Neural cell (in vitro differentiated cells): ENCODE measurements around the gene PKHD1. TPM values are rescaled to one million over a fixed set of nuclear protein-coding genes. Genes with fewer than 3 reads are reported as not detected.

Experiments used
- H2AFZ ChIP-seq: fragments of 200-600, 300-800 bp; sonication (generic), shearing (Covaris generic); 2 replicates; pipeline ENCODE4 v1.6.0; 2014; ENCODE audit warnings: low read depth, mild to moderate bottlenecking, antibody characterized with exemption, low read length, moderate library complexity
- H3F3A ChIP-seq: fragments of 200-600 bp; shearing (Covaris generic); 2 replicates; pipeline ENCODE4 v1.6.1; 2016; ENCODE audit warnings: mild to moderate bottlenecking, moderate library complexity, mixed read lengths, antibody characterized with exemption, low read length; ENCODE audit not compliant: insufficient read depth, poor library complexity, severe bottlenecking
- H3K27ac ChIP-seq: fragments of 200-600, 300-800 bp; sonication (generic), shearing (Covaris generic); 2 replicates; pipeline ENCODE4 v1.5.1; 2014; ENCODE audit warnings: mild to moderate bottlenecking, low read length, moderate library complexity
- H3K27me3 ChIP-seq: fragments of 300-800, 200-600 bp; sonication (generic), shearing (Covaris generic); 2 replicates; pipeline ENCODE4 v1.6.0; 2014; ENCODE audit warnings: mild to moderate bottlenecking, low read depth, low read length, moderate library complexity; ENCODE audit not compliant: insufficient read depth
- H3K36me3 ChIP-seq: fragments of 300-800, 200-600 bp; sonication (generic), shearing (Covaris generic); 2 replicates; pipeline ENCODE4 v1.5.1; 2014; ENCODE audit warnings: mild to moderate bottlenecking, antibody characterized with exemption, low read length, moderate library complexity; ENCODE audit not compliant: insufficient read depth
- H3K4me2 ChIP-seq: fragments of 300-800, 200-600 bp; sonication (generic), shearing (Covaris generic); 2 replicates; pipeline ENCODE4 v1.6.0; 2014; ENCODE audit warnings: mild to moderate bottlenecking, low read length
- H3K4me3 ChIP-seq: fragments of 300-800, 200-600 bp; sonication (generic), shearing (Covaris generic); 2 replicates; pipeline ENCODE4 v1.5.1; 2014; ENCODE audit warnings: mild to moderate bottlenecking, low read length, moderate library complexity
- H3K79me2 ChIP-seq: fragments of 200-600 bp; shearing (Covaris generic); replicated peaks from 2 replicates; pipeline ENCODE4 v1.6.0; 2014; ENCODE audit warnings: mild to moderate bottlenecking, low read length, moderate library complexity; ENCODE audit not compliant: insufficient read depth
- H3K9ac ChIP-seq: fragments of 300-800, 200-600 bp; sonication (generic), shearing (Covaris generic); 2 replicates; pipeline ENCODE4 v1.6.1; 2016; ENCODE audit warnings: mild to moderate bottlenecking, low read length, mixed read lengths
- H3K9me2 ChIP-seq: fragments of 200-600 bp; shearing (Covaris generic); 2 replicates; pipeline ENCODE4 v1.6.1; 2016; ENCODE audit warnings: mild to moderate bottlenecking, low read length, mixed read lengths; ENCODE audit not compliant: insufficient read depth
- H3K9me3 ChIP-seq: fragments of 200-600, 300-800 bp; sonication (generic), shearing (Covaris generic); 2 replicates; pipeline ENCODE4 v1.6.1; 2016; ENCODE audit warnings: mild to moderate bottlenecking, mixed run types, low read length, moderate library complexity, mixed read lengths
- H4K20me1 ChIP-seq: fragments of 200-600 bp; shearing (Covaris generic); 2 replicates; pipeline ENCODE4 v1.6.1; 2016; ENCODE audit warnings: mild to moderate bottlenecking, mixed run types; ENCODE audit not compliant: insufficient read depth
- CTCF ChIP-seq: fragments of 450-650 bp; IDR thresholded peaks from 2 replicates; pipeline ENCODE4 v1.5.1; 2014; ENCODE audit warnings: antibody characterized with exemption, mild to moderate bottlenecking, moderate library complexity; ENCODE audit not compliant: poor library complexity, severe bottlenecking
- EP300 ChIP-seq: fragments of 450-650 bp; conservative IDR thresholded peaks from 2 replicates; pipeline ENCODE4 v1.6.1; 2014; ENCODE audit warnings: antibody characterized with exemption, mild to moderate bottlenecking, moderate library complexity; ENCODE audit not compliant: poor library complexity, severe bottlenecking
- EZH2 ChIP-seq: fragments of 200-600, 300-800 bp; shearing (Covaris generic), sonication (generic); IDR thresholded peaks from 2 replicates; pipeline ENCODE4 v1.6.1; 2014; ENCODE audit warnings: antibody characterized with exemption, low read length, borderline replicate concordance, mild to moderate bottlenecking; ENCODE audit not compliant: insufficient read depth, poor library complexity, severe bottlenecking
- MXI1 ChIP-seq: fragments of 450-650 bp; conservative IDR thresholded peaks from 2 replicates; pipeline ENCODE4 v1.6.1; 2014; ENCODE audit warnings: antibody characterized with exemption, mild to moderate bottlenecking; ENCODE audit not compliant: poor library complexity, severe bottlenecking
- POLR2AphosphoS5 ChIP-seq: IDR thresholded peaks from 2 replicates; pipeline ENCODE4 v1.6.1; 2012
- RAD21 ChIP-seq: fragments of 450-650 bp; conservative IDR thresholded peaks from 2 replicates; pipeline ENCODE4 v1.6.1; 2014; ENCODE audit warnings: antibody characterized with exemption, mild to moderate bottlenecking, moderate library complexity
- REST ChIP-seq: IDR thresholded peaks from 2 replicates; pipeline ENCODE4 v1.6.1; 2012; ENCODE audit warnings: borderline replicate concordance
- SMC3 ChIP-seq: fragments of 450-650 bp; conservative IDR thresholded peaks from 2 replicates; pipeline ENCODE4 v1.6.1; 2014; ENCODE audit warnings: antibody characterized with exemption, mild to moderate bottlenecking, moderate library complexity; ENCODE audit not compliant: poor library complexity
- TAF1 ChIP-seq: IDR thresholded peaks from 2 replicates; pipeline ENCODE4 v1.6.1; 2012; ENCODE audit warnings: low read depth
- polyA plus RNA-seq: library from polyadenylated mRNA; depleted of rRNA; stranded (reverse); fragments of >200 nt; gene quantifications from 2 replicates; pipeline ENCODE4 v1.2.3, GENCODE V29; 2014

PKHD1 gene
- polyA plus RNA-seq, 1 donor from 2014 or later: not detected

- Histone ChIP-seq H3K9ac (no peak overlapping the region), H3K27me3 (no peaks in the 10 kb centered on the region), H3K36me3 (no peaks in the 10 kb centered on the region), H2AFZ (no peak overlapping the region), H3K4me3 (no peak overlapping the region), H3K4me2 (no peak overlapping the region), H3F3A (no peaks in the 10 kb centered on the region), H4K20me1 (no peaks in the 10 kb centered on the region), H3K79me2 (no peaks in the 10 kb centered on the region), H3K9me3 (no peaks in the 10 kb centered on the region), H3K9me2 (no peaks in the 10 kb centered on the region), H3K27ac (no peak overlapping the region)
- TF ChIP-seq POLR2AphosphoS5 (no peak), EP300 (no peak), RAD21 (no peak), REST (no peak), EZH2 (no peak), CTCF (no peak), MXI1 (no peak), TAF1 (no peak), SMC3 (no peak)
These were observed 38.2 kb upstream of the PKHD1 start for GRCh38 chr6:52125572-52125971.

- no peaks in the 10 kb centered on the region for H3K79me2 ChIP-seq
- H3K9me2 ChIP-seq: no peaks in the 10 kb centered on the region
- H3K27ac ChIP-seq: no peak overlapping the region
- H4K20me1 ChIP-seq: no peaks in the 10 kb centered on the region
- H3K9me3 ChIP-seq: no peaks in the 10 kb centered on the region
- TF ChIP-seq POLR2AphosphoS5 (no peak), REST (no peak), TAF1 (no peak), CTCF (no peak), RAD21 (no peak), MXI1 (no peak), SMC3 (no peak), EP300 (no peak), EZH2 (no peak)
- H3K27me3 ChIP-seq: no peaks in the 10 kb centered on the region
- no peaks in the 10 kb centered on the region for H3K36me3 ChIP-seq
- H3F3A ChIP-seq: no peaks in the 10 kb centered on the region
- H2AFZ ChIP-seq: no peak overlapping the region
- H3K4me2 ChIP-seq: no peak overlapping the region
- no peak overlapping the region for H3K4me3 ChIP-seq
- no peak overlapping the region for H3K9ac ChIP-seq
These were observed 37.7 kb upstream of the PKHD1 start for GRCh38 chr6:52125139-52125538.
